GM21717 (cell line): ENCODE data around the gene KTI12.
"Not testable (repeated sequence)": the region's sequence is repeated elsewhere in the genome, so short reads cannot be mapped to it uniquely, and the experiment has no call there.

ENCODE experiments used
- ATAC-seq: cut with Tn5 transposase; IDR thresholded peaks from one replicate; pipeline ENCODE4 v1.9.1; 2021; ENCODE audit warnings: mild to moderate bottlenecking, moderate library complexity; ENCODE audit not compliant: unreplicated experiment

Gene KTI12

GRCh38 chr1:52033190-52034049 is at the start of gene KTI12:
TSS of gene KTI12 (minus strand) at chr1:52033810. CDS start at chr1:52033761, 49 bp downstream.
- ATAC-seq = peak; percentile 88

- no peak for ATAC-seq
Observed at GRCh38 chr1:52080014-52080415, 46.4 kb upstream of the KTI12 start.

DNA sequence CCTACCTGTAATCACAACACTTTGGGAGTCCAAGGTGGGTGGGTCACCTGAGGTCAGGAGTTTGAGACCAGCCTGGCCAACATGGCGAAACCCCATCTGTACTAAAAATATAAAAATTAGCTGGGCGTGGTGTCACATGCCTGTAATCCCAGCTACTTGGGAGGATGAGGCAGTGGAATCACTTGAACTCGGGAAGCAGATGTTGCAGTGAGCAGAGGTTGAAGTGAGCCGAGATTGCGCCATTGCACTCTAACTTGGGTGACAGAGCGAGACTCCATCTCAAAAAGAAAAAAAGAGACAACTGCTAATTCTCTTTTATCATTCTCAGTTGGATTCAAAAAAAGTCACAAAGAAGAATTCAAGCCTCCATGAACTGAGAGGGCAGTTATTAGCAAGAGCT is 43.7 kb upstream of the KTI12 start:
- ATAC-seq = not testable (repeated sequence)

- ATAC-seq = no peak
Observed at GRCh38 chr1:52072291-52072690, 38.7 kb upstream of the KTI12 start.

DNA sequence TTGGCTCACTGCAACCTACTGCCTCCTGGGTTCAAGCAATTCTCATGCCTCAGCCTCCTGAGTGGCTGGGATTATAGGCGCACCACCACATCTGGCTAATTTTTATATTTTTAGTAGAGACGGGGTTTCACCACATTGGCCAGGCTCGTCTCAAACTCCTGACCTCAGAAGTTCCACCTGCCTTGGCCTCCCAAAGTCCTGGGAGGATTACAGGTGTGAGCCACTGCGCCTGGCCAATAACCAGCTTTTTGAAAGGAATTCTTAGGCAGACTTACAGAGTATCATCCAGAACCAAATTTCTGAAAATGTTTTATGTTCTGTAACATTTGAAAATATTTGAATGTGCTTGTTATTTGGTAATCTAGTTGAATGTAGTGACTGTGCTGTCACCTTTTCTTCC is 37.1 kb upstream of the KTI12 start:
- ATAC-seq = no peak

DNA sequence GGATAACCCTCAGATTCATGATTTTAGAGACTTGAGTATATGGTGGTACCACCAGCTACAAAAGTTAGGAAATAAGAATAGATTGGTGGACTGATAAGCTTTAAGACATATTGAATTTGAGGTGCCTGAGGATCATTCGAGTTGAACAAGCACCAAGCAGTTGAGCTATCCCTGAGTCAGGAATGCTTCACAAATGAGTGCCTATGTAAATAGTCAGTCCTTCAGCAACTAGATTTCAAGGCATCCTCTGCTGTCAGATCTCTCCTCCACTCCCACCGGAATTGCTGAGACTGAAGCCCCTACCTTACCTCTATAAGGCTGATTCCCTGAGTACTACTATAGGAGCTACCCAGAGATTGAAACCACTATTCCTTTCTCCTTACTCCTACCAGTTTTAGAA is 29.6 kb upstream of the KTI12 start:
- ATAC-seq = no peak

DNA sequence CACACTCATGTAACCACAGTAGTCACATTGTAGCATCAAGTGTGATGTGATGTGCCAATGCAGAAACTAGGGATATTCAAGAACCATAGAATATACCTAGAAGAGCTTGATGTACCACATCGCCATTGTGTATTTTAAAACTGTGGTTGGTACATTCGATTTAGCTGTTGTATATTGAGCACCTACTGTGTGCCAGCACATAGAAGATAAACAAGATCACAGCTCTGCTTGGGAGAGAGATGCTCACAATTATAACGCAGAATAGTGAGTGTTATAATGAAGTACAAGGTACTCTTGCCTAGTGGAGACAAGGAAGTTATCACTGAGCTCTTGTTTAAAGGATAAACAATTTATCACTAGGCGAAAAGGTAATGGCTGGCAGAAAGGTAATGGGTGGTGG is 27.2 kb upstream of the KTI12 start:
- no peak for ATAC-seq

GRCh38 chr1:52059888-52060287 is 26.3 kb upstream of the KTI12 start:
- no peak for ATAC-seq

GRCh38 chr1:52059321-52059720 is 25.7 kb upstream of the KTI12 start:
- ATAC-seq = no peak

- no peak for ATAC-seq
Observed at GRCh38 chr1:52057876-52058415, 24.3 kb upstream of the KTI12 start.

GRCh38 chr1:52057255-52057654 is 23.6 kb upstream of the KTI12 start:
- no peak for ATAC-seq

GRCh38 chr1:52056937-52057231 is 23.3 kb upstream of the KTI12 start:
- peak; percentile 27 for ATAC-seq

DNA sequence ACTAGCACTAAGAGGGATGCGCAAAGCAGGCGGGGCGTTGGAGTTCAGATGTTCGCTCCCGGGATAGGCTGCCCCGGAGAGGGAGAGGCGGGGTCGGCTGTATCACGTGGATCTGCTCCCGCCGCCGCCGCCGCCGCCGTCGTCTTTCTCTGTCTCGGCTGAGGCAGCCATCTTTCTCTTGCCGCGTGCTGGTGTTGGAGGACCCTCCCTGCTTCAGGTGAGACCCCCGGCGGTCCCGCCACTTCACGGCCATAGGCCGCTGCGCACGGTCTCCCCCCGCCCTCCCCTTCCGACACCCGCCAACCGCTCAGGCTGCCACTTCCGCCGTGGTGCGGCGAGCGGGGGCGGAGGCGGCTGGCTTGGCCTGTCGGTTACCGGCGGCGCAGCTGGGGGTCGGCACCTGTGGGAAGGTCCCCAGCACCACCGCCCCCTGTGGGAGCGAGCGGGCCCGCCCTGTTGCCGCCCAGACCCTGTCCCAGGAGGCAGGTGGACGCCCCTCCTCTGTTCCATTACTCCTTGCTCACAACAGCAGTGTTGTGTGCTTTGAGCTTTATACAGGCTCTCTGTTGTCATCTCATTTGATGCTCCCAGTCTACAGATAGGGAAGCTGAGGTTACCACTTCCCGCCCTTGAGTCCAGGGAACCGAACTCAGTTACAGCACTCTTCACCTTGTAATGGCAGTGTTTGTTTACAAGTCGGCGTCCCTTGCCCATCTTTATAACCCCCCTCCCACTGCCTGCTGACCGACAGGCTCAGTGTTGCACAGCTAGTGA is 22.7 kb upstream of the KTI12 start, which contains the start of gene BTF3L4:
BTF3L4 (plus strand) TSS at position 133 of the 774 bp plus-strand sequence. CDS start 3,553 bp downstream, outside the sequence.
- peak; percentile 80 for ATAC-seq

DNA sequence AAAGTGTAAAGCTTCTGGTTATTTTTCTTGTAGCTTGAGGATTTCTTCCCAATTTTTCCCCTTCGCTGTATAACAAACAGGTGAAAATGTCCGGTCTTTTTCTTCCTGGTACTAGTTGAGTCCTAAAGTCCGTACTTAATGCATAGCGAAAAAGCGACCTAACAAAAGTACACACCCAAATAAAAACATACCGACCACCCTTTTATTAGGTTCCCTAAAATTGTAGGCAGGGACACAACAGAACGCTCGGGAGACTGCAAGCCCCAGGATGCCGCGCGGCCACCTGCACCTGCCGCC is 22.2 kb upstream of the KTI12 start:
- ATAC-seq = no peak

- ATAC-seq = peak; percentile 44
Observed at GRCh38 chr1:52055066-52055865, 21.7 kb upstream of the KTI12 start, which contains the start of gene TXNDC12. TSS of gene TXNDC12 (minus strand) at chr1:52055191. CDS start at chr1:52055096, 95 bp downstream.

- no peak for ATAC-seq
Observed at GRCh38 chr1:52054496-52055065, 21.0 kb upstream of the KTI12 start.

DNA sequence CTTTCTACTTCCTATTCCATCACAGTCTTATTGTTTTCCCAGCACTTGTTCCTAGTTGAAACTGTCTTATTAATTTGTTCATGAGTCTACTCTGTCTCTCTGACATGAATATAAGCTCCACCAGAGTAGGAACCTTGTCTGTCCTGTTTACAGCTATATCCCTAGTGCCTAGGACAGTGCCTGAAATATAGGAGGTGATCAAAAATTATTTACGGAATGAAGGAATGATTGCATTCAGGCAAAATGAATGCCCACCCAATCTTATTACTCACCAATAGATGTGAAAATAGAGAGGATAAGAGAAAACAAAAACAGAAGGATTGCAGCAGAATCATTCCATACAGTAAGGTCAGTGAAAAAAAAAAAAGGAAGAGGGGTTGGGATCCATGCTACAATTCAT is 20.3 kb upstream of the KTI12 start:
- ATAC-seq = no peak

GRCh38 chr1:52049337-52049736 is 15.7 kb upstream of the KTI12 start:
- not testable (repeated sequence) for ATAC-seq

- ATAC-seq = not testable (repeated sequence)
Observed at GRCh38 chr1:52045666-52046195, 12.1 kb upstream of the KTI12 start.

GRCh38 chr1:52045236-52045635 is 11.6 kb upstream of the KTI12 start:
- ATAC-seq = no peak
